Measurements from ENCODE around the gene SLC29A2. TPM values are rescaled to one million over a fixed set of nuclear protein-coding genes. Genes with fewer than 3 reads are reported as not detected.

The SLC29A2 gene
- total RNA-seq, 1 experiment from 2014 or later: 7.0 TPM

GRCh38 chr11:66410191-66410590, 38.6 kb upstream of the SLC29A2 start:
- DNase-seq (ENCODE audit: unreplicated experiment): no peak

GRCh38 chr11:66409226-66409625, 37.7 kb upstream of the SLC29A2 start:
- no peak for TF ChIP-seq CTCF (IDR thresholded peaks at IDR 0.05; ENCODE audit: unreplicated experiment)
- POLR2A ChIA-PET: interaction anchor here (1.2 to 2.0 kb wide), 3 partner anchors 71 to 269 kb away, joined by 3 to 4 read pairs (median 4); partner anchors contain the start of genes DPP3 and RBM4B
- BruUV-seq (replicated peaks): no TSS peak
- no peak for DNase-seq (ENCODE audit: unreplicated experiment)
- intact Hi-C loops (cut with micrococcal nuclease): no loop called here
- Mint-ChIP-seq H3K9me3 (ENCODE audit: unreplicated experiment) (no peaks in the 10 kb centered on the region), H3K27me3 (ENCODE audit: insufficient read depth, unreplicated experiment) (peaks cover 64% of the 10 kb centered on the region), H3K27ac (ENCODE audit: low read depth, unreplicated experiment) (no peak overlapping the region), H3K4me3 (ENCODE audit: unreplicated experiment) (no peak overlapping the region), H3K36me3 (ENCODE audit: insufficient read depth, unreplicated experiment) (no peaks in the 10 kb centered on the region), H3K4me1 (ENCODE audit: insufficient read depth, unreplicated experiment) (no peaks in the 10 kb centered on the region)
- CTCF ChIA-PET: interaction anchor here (0.6 to 4.9 kb wide), 28 partner anchors 8 to 1945 kb away, joined by 3 to 51 read pairs (median 4); partner anchors contain the start of genes MRPL11, NPAS4 and RBM4B

More at GRCh38 chr11:66410191-66410590, 38.6 kb upstream of the SLC29A2 start:
- Mint-ChIP-seq H3K4me1 (ENCODE audit: insufficient read depth, unreplicated experiment) (no peaks in the 10 kb centered on the region), H3K27ac (ENCODE audit: low read depth, unreplicated experiment) (no peak overlapping the region), H3K4me3 (ENCODE audit: unreplicated experiment) (no peak overlapping the region), H3K27me3 (ENCODE audit: insufficient read depth, unreplicated experiment) (peaks cover 64% of the 10 kb centered on the region), H3K36me3 (ENCODE audit: insufficient read depth, unreplicated experiment) (no peaks in the 10 kb centered on the region), H3K9me3 (ENCODE audit: unreplicated experiment) (no peaks in the 10 kb centered on the region)
- CTCF ChIA-PET: interaction anchor here (0.6 to 4.9 kb wide), 10 partner anchors 7 to 335 kb away, joined by 3 to 51 read pairs (median 4); partner anchors contain the start of genes NPAS4 and RBM4B
- TF ChIP-seq CTCF (IDR thresholded peaks at IDR 0.05; ENCODE audit: unreplicated experiment): no peak
- POLR2A ChIA-PET: interaction anchor here (0.7 to 2.0 kb wide), 4 partner anchors 8 to 268 kb away, joined by 3 to 4 read pairs (median 4); partner anchors contain the start of genes DPP3 and RBM4B
- BruUV-seq (replicated peaks): no TSS peak
- intact Hi-C loops (cut with micrococcal nuclease): no loop called here

GRCh38 chr11:66408488-66409214, 37.1 kb upstream of the SLC29A2 start:
- DNase-seq (ENCODE audit: unreplicated experiment): peak; percentile 83
- CTCF ChIA-PET: interaction anchor here (0.6 to 4.9 kb wide), 31 partner anchors 9 to 1946 kb away, joined by 3 to 51 read pairs (median 5); partner anchors contain the start of genes MRPL11, NPAS4 and RBM4B
- peak; percentile 100 for TF ChIP-seq CTCF (IDR thresholded peaks at IDR 0.05; ENCODE audit: unreplicated experiment)
- peaks cover 64% of the 10 kb centered on the region for H3K27me3 Mint-ChIP-seq (ENCODE audit: insufficient read depth, unreplicated experiment)
- H3K9me3 Mint-ChIP-seq (ENCODE audit: unreplicated experiment): no peaks in the 10 kb centered on the region
- H3K4me3 Mint-ChIP-seq (ENCODE audit: unreplicated experiment): peak overlapping the region; percentile 56
- no peak overlapping the region for H3K27ac Mint-ChIP-seq (ENCODE audit: low read depth, unreplicated experiment)
- intact Hi-C loops (cut with micrococcal nuclease): loop anchor here (1.0 kb wide), 4 partner anchors 22 to 426 kb away; no protein-coding TSS in a partner anchor
- no peaks in the 10 kb centered on the region for H3K36me3 Mint-ChIP-seq (ENCODE audit: insufficient read depth, unreplicated experiment)
- no TSS peak for BruUV-seq (replicated peaks)
- POLR2A ChIA-PET: interaction anchor here (1.6 to 2.0 kb wide), 2 partner anchors 71 to 270 kb away, joined by 4 read pairs; partner anchors contain the start of genes DPP3 and RBM4B
- H3K4me1 Mint-ChIP-seq (ENCODE audit: insufficient read depth, unreplicated experiment): no peaks in the 10 kb centered on the region

GRCh38 chr11:66407651-66408050, 36.1 kb upstream of the SLC29A2 start:
- Mint-ChIP-seq H3K27me3 (ENCODE audit: insufficient read depth, unreplicated experiment) (peaks cover 65% of the 10 kb centered on the region), H3K4me1 (ENCODE audit: insufficient read depth, unreplicated experiment) (no peaks in the 10 kb centered on the region), H3K4me3 (ENCODE audit: unreplicated experiment) (no peak overlapping the region), H3K9me3 (ENCODE audit: unreplicated experiment) (no peaks in the 10 kb centered on the region), H3K36me3 (ENCODE audit: insufficient read depth, unreplicated experiment) (no peaks in the 10 kb centered on the region), H3K27ac (ENCODE audit: low read depth, unreplicated experiment) (no peak overlapping the region)
- CTCF ChIA-PET: interaction anchor here (0.6 to 4.9 kb wide), 26 partner anchors 8 to 271 kb away, joined by 3 to 51 read pairs (median 4); partner anchors contain the start of genes MRPL11, NPAS4 and RBM4B
- no peak for TF ChIP-seq CTCF (IDR thresholded peaks at IDR 0.05; ENCODE audit: unreplicated experiment)
- BruUV-seq (replicated peaks): no TSS peak
- no peak for DNase-seq (ENCODE audit: unreplicated experiment)
- intact Hi-C loops (cut with micrococcal nuclease): loop anchor here (1.0 kb wide), 4 partner anchors 23 to 427 kb away; no protein-coding TSS in a partner anchor
- POLR2A ChIA-PET: interaction anchor here (0.6 to 1.7 kb wide), 2 partner anchors 125 to 270 kb away, joined by 3 to 8 read pairs; partner anchors contain the start of gene RBM4B
